ENCODE data around the gene SRRM2.

SRRM2 gene

GRCh38 chr16:2799205-2799858 is 46.9 kb downstream of the SRRM2 start:
- peak overlapping the region; percentile 45 for H3K27ac ChIP-seq

GRCh38 chr16:2799859-2800226 is 47.4 kb downstream of the SRRM2 start:
- H3K27ac ChIP-seq = peak overlapping the region; percentile 45
- no peak for TF ChIP-seq CTCF (conservative IDR thresholded peaks at IDR 0.05)

More at GRCh38 chr16:2799205-2799858, 46.9 kb downstream of the SRRM2 start:
- no peak for TF ChIP-seq CTCF (conservative IDR thresholded peaks at IDR 0.05)

GRCh38 chr16:2803545-2804195 is 51.2 kb downstream of the SRRM2 start:
- no peak for TF ChIP-seq CTCF (conservative IDR thresholded peaks at IDR 0.05)
- H3K27ac ChIP-seq = no peak overlapping the region

GRCh38 chr16:2804728-2805127 is 52.3 kb downstream of the SRRM2 start:
- H3K27ac ChIP-seq = no peak overlapping the region
- TF ChIP-seq CTCF (conservative IDR thresholded peaks at IDR 0.05) = no peak

- no peak for TF ChIP-seq CTCF (conservative IDR thresholded peaks at IDR 0.05)
- no peak overlapping the region for H3K27ac ChIP-seq
These were observed 53.8 kb downstream of the SRRM2 start for GRCh38 chr16:2806286-2806685.

- no peak for TF ChIP-seq CTCF (conservative IDR thresholded peaks at IDR 0.05)
- no peak overlapping the region for H3K27ac ChIP-seq
These were observed 55.7 kb downstream of the SRRM2 start for GRCh38 chr16:2808181-2808580.

GRCh38 chr16:2809149-2809760 is 56.8 kb downstream of the SRRM2 start:
- no peak for TF ChIP-seq CTCF (conservative IDR thresholded peaks at IDR 0.05)
- no peak overlapping the region for H3K27ac ChIP-seq

Measured in VCaP (cell line).